Spleen (tissue), 11 donors: Measurements from ENCODE around the gene PGAM4. TPM values are rescaled to one million over a fixed set of nuclear protein-coding genes. Genes with fewer than 3 reads are reported as not detected.

Experiments
- DNase-seq: peaks from one replicate; pipeline ENCODE4 v3.0.0-alpha.2; 2020
- H3K27ac ChIP-seq, 8 donors: fragments of 200-600 bp; sonication (generic) in 7 of 8; 1 replicate in 4 of 8; 2 replicates in 4 of 8; pipeline versions ENCODE4 v1.5.0 to v1.8.0; 2016 to 2021; ENCODE audit warnings: inconsistent platforms in 4 of 8, mild to moderate bottlenecking in 4 of 8, moderate library complexity in 1 of 8
- H3K27me3 ChIP-seq, 7 donors: fragments of 200-600 bp; sonication (generic) in 6 of 7; replicated peaks in 1 of 7; 1 replicate in 4 of 7; 2 replicates in 3 of 7; pipeline versions ENCODE4 v1.5.0 to v1.8.0; 2016 to 2021; ENCODE audit warnings: inconsistent platforms in 3 of 7, mild to moderate bottlenecking in 1 of 7
- H3K36me3 ChIP-seq, 6 donors: fragments of 200-600 bp; sonication (generic) in 5 of 6; 1 replicate in 4 of 6; 2 replicates in 2 of 6; pipeline versions ENCODE4 v1.5.0 to v1.8.0; 2016 to 2021; ENCODE audit warnings: inconsistent platforms in 2 of 6
- H3K4me1 ChIP-seq, 6 donors: fragments of 200-600 bp; sonication (generic) in 5 of 6; 1 replicate in 3 of 6; 2 replicates in 3 of 6; pipeline versions ENCODE4 v1.5.0 to v1.8.0; 2016 to 2021; ENCODE audit warnings: inconsistent platforms in 3 of 6
- H3K4me3 ChIP-seq, 8 donors: fragments of 200-600 bp; sonication (generic) in 7 of 8; 1 replicate in 4 of 8; 2 replicates in 4 of 8; pipeline versions ENCODE4 v1.5.0 to v1.8.0; 2016 to 2021; ENCODE audit warnings: inconsistent platforms in 4 of 8, mild to moderate bottlenecking in 4 of 8, moderate library complexity in 2 of 8
- H3K9me3 ChIP-seq, 8 donors: fragments of 200-600 bp; sonication (generic) in 7 of 8; 1 replicate in 4 of 8; 2 replicates in 4 of 8; pipeline versions ENCODE4 v1.5.0 to v1.8.0; 2016 to 2021; ENCODE audit warnings: inconsistent platforms in 4 of 8
- CTCF ChIP-seq, 11 experiments: fragments of 200-600 bp in 7 of 11; fragments of 450-650 bp in 4 of 11; sonication (generic) in 4 of 11; IDR thresholded peaks in 8 of 11; conservative IDR thresholded peaks in 3 of 11; 1 replicate in 7 of 11; 2 replicates in 4 of 11; pipeline versions ENCODE4 v1.4.0 to v1.8.0; 2016 to 2021; ENCODE audit warnings: antibody characterized with exemption in 11 of 11, inconsistent platforms in 4 of 11, mild to moderate bottlenecking in 1 of 11
- POLR2A ChIP-seq, 3 donors: fragments of 450-650 bp; IDR thresholded peaks; one replicate each; pipeline ENCODE4 v1.5.1; 2017; ENCODE audit warnings: antibody characterized with exemption in 3 of 3, mild to moderate bottlenecking in 1 of 3
- POLR2AphosphoS5 ChIP-seq, 3 donors: sonication (generic); formaldehyde crosslinking; IDR thresholded peaks; one replicate each; pipeline ENCODE4 v1.5.1; 2017; ENCODE audit warnings: antibody characterized with exemption in 3 of 3
- WGBS, 5 donors: extraction: QIAGEN DNeasy Blood & Tissue Kit in 3 of 5; methylation state at CpG; one replicate each; pipeline versions ENCODE4 v1.1.5 to v1.1.7; 2013 to 2018; 5-methylcytosine and 5-hydroxymethylcytosine counted together
- intact Hi-C: fragments of 100-400 bp; cut with DNase I; formaldehyde crosslinking; loops from one replicate; pipeline ENCODE4 v1.15.0; 2023; ENCODE audit warnings: low total_unique reads
- polyA plus RNA-seq, 3 donors: library from polyadenylated mRNA; stranded (reverse); fragments of 200-250 nt; gene quantifications; one replicate each; pipeline ENCODE4 v1.2.1, GENCODE V29; 2013
- total RNA-seq, 7 donors: library from RNA; depleted of rRNA in 3 of 7; stranded (reverse); fragments of >200 nt in 3 of 7; fragmentation: NEBNext Ultra II Directional in 4 of 7; extraction: Animal tissue kit (Norgen Biotek cat#: 25700) in 4 of 7; gene quantifications; one replicate each; pipeline versions ENCODE4 v1.1.0 to v1.2.1, GENCODE V29; 2016 to 2021
- donor health status: healthy with polysubstance abuse.
- donor health status: DM: no; HTN: no; CAD: no; lungs with moderate emphysema.
- donor health status: DM: no; HTN: no; CAD: no.
- donor health status: Bipolar disorder and iron deficiency.
- donor health status: healthy.
- donor health status: DM: no; HTN: no; CAD: no.
- donor health status: DM: yes; HTN: yes; CAD: no.

The PGAM4 gene
- total and polyA plus RNA-seq, 10 donors = not detected

GRCh38 chrX:77953708-77954107 is 15.7 kb downstream of the PGAM4 start:
- H3K4me1 ChIP-seq = peaks cover 0 to 7% (median 0%) of the 10 kb centered on the region in 6 donors
- H3K36me3 ChIP-seq = no peaks in the 10 kb centered on the region
- H3K9me3 ChIP-seq = no peaks in the 10 kb centered on the region
- no peaks in the 10 kb centered on the region for H3K27me3 ChIP-seq
- intact Hi-C loops = no loop called here
- WGBS, 5 donors = 53 to 100% (median 83%) methylated on average over 1 of the region's 1 CpG
- peak overlapping the region in 1 of 8 donors; percentile 23 for H3K27ac ChIP-seq
- TF ChIP-seq POLR2A (IDR thresholded peaks at IDR 0.05) = no peak
- H3K4me3 ChIP-seq = no peak overlapping the region
- DNase-seq = no peak

- H3K36me3 ChIP-seq = no peaks in the 10 kb centered on the region
- H3K4me3 ChIP-seq = no peak overlapping the region
- no peaks in the 10 kb centered on the region for H3K9me3 ChIP-seq
- peaks cover 0 to 7% (median 0%) of the 10 kb centered on the region in 6 donors for H3K4me1 ChIP-seq
- no peak for TF ChIP-seq POLR2AphosphoS5 (IDR thresholded peaks at IDR 0.05)
- TF ChIP-seq CTCF (IDR thresholded peaks at IDR 0.05 in 8 of 11, conservative IDR thresholded peaks at IDR 0.05 in 3 of 11) = no peak
- no peak for TF ChIP-seq POLR2A (IDR thresholded peaks at IDR 0.05)
- no peaks in the 10 kb centered on the region for H3K27me3 ChIP-seq
- peak overlapping the region in 1 of 8 donors; percentile 23 for H3K27ac ChIP-seq
- WGBS, 5 donors = 28 to 67% (median 50%) methylated on average over 1 of the region's 1 CpG
- no peak for DNase-seq
- intact Hi-C loops = no loop called here
These were observed 16.1 kb downstream of the PGAM4 start for GRCh38 chrX:77953302-77953701.

GRCh38 chrX:77952173-77952572 is 17.3 kb downstream of the PGAM4 start:
- H3K9me3 ChIP-seq = no peaks in the 10 kb centered on the region
- intact Hi-C loops = no loop called here
- no peaks in the 10 kb centered on the region for H3K27me3 ChIP-seq
- H3K4me3 ChIP-seq = no peak overlapping the region
- no peak for DNase-seq
- no peaks in the 10 kb centered on the region for H3K36me3 ChIP-seq
- WGBS, 5 donors = 69 to 95% (median 80%) methylated on average over 1 of the region's 1 CpG
- H3K27ac ChIP-seq = no peak overlapping the region
- TF ChIP-seq POLR2A (IDR thresholded peaks at IDR 0.05) (no peak), CTCF (IDR thresholded peaks at IDR 0.05 in 8 of 11, conservative IDR thresholded peaks at IDR 0.05 in 3 of 11) (no peak), POLR2AphosphoS5 (IDR thresholded peaks at IDR 0.05) (no peak)
- H3K4me1 ChIP-seq = peaks cover 0 to 7% (median 0%) of the 10 kb centered on the region in 6 donors

- H3K27me3 ChIP-seq = no peaks in the 10 kb centered on the region
These were observed 19.6 kb downstream of the PGAM4 start for GRCh38 chrX:77949840-77950239.

More at GRCh38 chrX:77949840-77950239, 19.6 kb downstream of the PGAM4 start:
- no peak for DNase-seq
- Histone ChIP-seq H3K27ac (no peak overlapping the region), H3K36me3 (no peaks in the 10 kb centered on the region), H3K4me1 (peaks cover 0 to 7% (median 0%) of the 10 kb centered on the region in 6 donors), H3K9me3 (no peaks in the 10 kb centered on the region), H3K4me3 (no peak overlapping the region)
- 73 to 100% (median 91%) methylated on average over 2 of the region's 2 CpGs for WGBS, 5 donors
- intact Hi-C loops = no loop called here
- no peak for TF ChIP-seq CTCF (IDR thresholded peaks at IDR 0.05 in 8 of 11, conservative IDR thresholded peaks at IDR 0.05 in 3 of 11)
